NCI-H345 (cell line): Measurements from ENCODE around the gene GNAQ.
"Not testable (repeated sequence)": the region's sequence is repeated elsewhere in the genome, so short reads cannot be mapped to it uniquely, and the experiment has no call there.

Experiments used
- DNase-seq: peaks from one replicate; lab custom pipeline; 2025; lab: John Stamatoyannopoulos, UW

Gene GNAQ

GRCh38 chr9:77726814-77727213, 304.8 kb downstream of the GNAQ start:
- DNase-seq = no peak

GRCh38 chr9:77726289-77726688, 305.3 kb downstream of the GNAQ start:
- DNase-seq = no peak

GRCh38 chr9:77725820-77726219, 305.8 kb downstream of the GNAQ start:
- no peak for DNase-seq

GRCh38 chr9:77725046-77725694, 306.4 kb downstream of the GNAQ start:
- no peak for DNase-seq

- not testable (repeated sequence) for DNase-seq
Observed at GRCh38 chr9:77721156-77721555, 310.5 kb downstream of the GNAQ start.

GRCh38 chr9:77719321-77719720, 312.3 kb downstream of the GNAQ start:
- no peak for DNase-seq

- DNase-seq = not testable (repeated sequence)
Observed at GRCh38 chr9:77718298-77718640, 313.3 kb downstream of the GNAQ start.

- not testable (repeated sequence) for DNase-seq
Observed at GRCh38 chr9:77717608-77718297, 313.9 kb downstream of the GNAQ start.

- DNase-seq = no peak
Observed at GRCh38 chr9:77714077-77714549, 317.5 kb downstream of the GNAQ start.

- no peak for DNase-seq
Observed at GRCh38 chr9:77712533-77713130, 319.0 kb downstream of the GNAQ start.

GRCh38 chr9:77710965-77711648, 320.5 kb downstream of the GNAQ start:
- DNase-seq = no peak

- no peak for DNase-seq
Observed at GRCh38 chr9:77710316-77710715, 321.3 kb downstream of the GNAQ start.

- DNase-seq = no peak
Observed at GRCh38 chr9:77708064-77708815, 323.4 kb downstream of the GNAQ start.

- no peak for DNase-seq
Observed at GRCh38 chr9:77707383-77708063, 324.1 kb downstream of the GNAQ start.

GRCh38 chr9:77705636-77706035, 326.0 kb downstream of the GNAQ start:
- DNase-seq = no peak

GRCh38 chr9:77702521-77703390, 328.9 kb downstream of the GNAQ start:
- DNase-seq = not testable (repeated sequence)

- DNase-seq = no peak
Observed at GRCh38 chr9:77697238-77697984, 334.2 kb downstream of the GNAQ start.

GRCh38 chr9:77690723-77691122, 340.9 kb downstream of the GNAQ start:
- DNase-seq = not testable (repeated sequence)

- DNase-seq = not testable (repeated sequence)
Observed at GRCh38 chr9:77690119-77690518, 341.5 kb downstream of the GNAQ start.

GRCh38 chr9:77687737-77688136, 343.9 kb downstream of the GNAQ start:
- not testable (repeated sequence) for DNase-seq
